OCI-LY1 (cell line): ENCODE results near the gene MYMX.

Source experiments
- EZH2 ChIP-seq: fragments of 200-600 bp; sonication (generic), shearing (Covaris generic); IDR thresholded peaks from 2 replicates; pipeline ENCODE4 v1.8.0; 2017; ENCODE audit warnings: borderline replicate concordance, mixed run types, mild to moderate bottlenecking, antibody characterized with exemption, low read length, moderate library complexity, mixed read lengths
- TF ChIP-seq, protein P1 (sequence below): fragments of 200-600 bp; sonication (generic), shearing (Covaris generic); IDR thresholded peaks from 2 replicates; pipeline ENCODE4 v1.5.1; 2017; ENCODE audit warnings: mild to moderate bottlenecking, antibody characterized with exemption, low read length, moderate library complexity, mixed read lengths

DNA sequence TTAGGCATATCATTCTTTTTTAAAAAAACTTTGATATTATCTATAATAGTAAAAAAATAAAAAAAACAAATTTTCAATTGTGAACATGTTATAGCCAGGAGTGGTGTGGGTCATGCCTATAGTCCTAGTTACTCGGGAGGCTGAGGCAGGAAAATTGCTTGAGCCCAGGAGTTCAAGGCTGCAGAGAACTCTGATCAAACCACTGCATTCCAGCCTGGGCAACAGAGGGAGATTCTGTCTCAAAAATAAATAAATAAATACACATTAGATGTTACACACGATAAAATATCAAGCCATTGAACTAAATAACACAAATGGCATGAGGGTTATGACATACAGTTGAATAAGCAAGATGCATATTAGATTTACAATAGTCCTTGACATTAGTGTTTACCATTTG is 27.9 kb upstream of the MYMX start:
- TF ChIP-seq, protein P1, sequence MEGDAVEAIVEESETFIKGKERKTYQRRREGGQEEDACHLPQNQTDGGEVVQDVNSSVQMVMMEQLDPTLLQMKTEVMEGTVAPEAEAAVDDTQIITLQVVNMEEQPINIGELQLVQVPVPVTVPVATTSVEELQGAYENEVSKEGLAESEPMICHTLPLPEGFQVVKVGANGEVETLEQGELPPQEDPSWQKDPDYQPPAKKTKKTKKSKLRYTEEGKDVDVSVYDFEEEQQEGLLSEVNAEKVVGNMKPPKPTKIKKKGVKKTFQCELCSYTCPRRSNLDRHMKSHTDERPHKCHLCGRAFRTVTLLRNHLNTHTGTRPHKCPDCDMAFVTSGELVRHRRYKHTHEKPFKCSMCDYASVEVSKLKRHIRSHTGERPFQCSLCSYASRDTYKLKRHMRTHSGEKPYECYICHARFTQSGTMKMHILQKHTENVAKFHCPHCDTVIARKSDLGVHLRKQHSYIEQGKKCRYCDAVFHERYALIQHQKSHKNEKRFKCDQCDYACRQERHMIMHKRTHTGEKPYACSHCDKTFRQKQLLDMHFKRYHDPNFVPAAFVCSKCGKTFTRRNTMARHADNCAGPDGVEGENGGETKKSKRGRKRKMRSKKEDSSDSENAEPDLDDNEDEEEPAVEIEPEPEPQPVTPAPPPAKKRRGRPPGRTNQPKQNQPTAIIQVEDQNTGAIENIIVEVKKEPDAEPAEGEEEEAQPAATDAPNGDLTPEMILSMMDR = no peak
- TF ChIP-seq EZH2 = no peak
